Measurements from ENCODE around the gene TREM2. TPM values are rescaled to one million over a fixed set of nuclear protein-coding genes. Genes with fewer than 3 reads are reported as not detected.

The TREM2 gene
- total and polyA plus RNA-seq, 2 of the 8 experiments (the other 6 are each of a cell fraction or from before 2014, with no cell fraction given): 0.20 TPM; not detected in 1

GRCh38 chr6:41170547-41171160 is 7.7 kb upstream of the TREM2 start (continued):
- TF ChIP-seq MAFK (IDR thresholded peaks at IDR 0.05; ENCODE audit: low read depth, low read length) (no peak), POU5F1 (IDR thresholded peaks at IDR 0.05; ENCODE audit: low read depth, low read length) (no peak), RFX5 (IDR thresholded peaks at IDR 0.05; ENCODE audit: borderline replicate concordance, low read depth, low read length) (no peak), NRF1 (IDR thresholded peaks at IDR 0.05; ENCODE audit: low read depth, low read length) (no peak), USF2 (IDR thresholded peaks at IDR 0.05; ENCODE audit: low read length) (no peak), YY1 (IDR thresholded peaks at IDR 0.05; ENCODE audit: low read depth, low read length) (no peak)
